ENCODE results near the gene ABAT.

- TF ChIP-seq CTCF (IDR thresholded peaks at IDR 0.05) = no peak
- no peak for TF ChIP-seq ZFX (IDR thresholded peaks at IDR 0.05; ENCODE audit: borderline replicate concordance)
Measured at GRCh38 chr16:8785408-8785807, 111.0 kb downstream of the ABAT start.
